ENCODE measurements around the gene GAGE12D.
"Not testable (repeated sequence)": the region's sequence is repeated elsewhere in the genome, so short reads cannot be mapped to it uniquely, and the experiment has no call there.

Gene GAGE12D

GRCh38 chrX:49541433-49541832 is at the start of gene GAGE12D:
TSS of gene GAGE12D (plus strand) at chrX:49541733. CDS start at chrX:49542888, 1,155 bp downstream.
- H3K4me3 Mint-ChIP-seq; H3K36me3 Mint-ChIP-seq; H3K4me1 Mint-ChIP-seq; ATAC-seq (replicated peaks); DNase-seq; H3K9me3 Mint-ChIP-seq; H3K27me3 Mint-ChIP-seq; H3K27ac Mint-ChIP-seq: not testable (repeated sequence)

GRCh38 chrX:49531877-49532276 is 9.7 kb upstream of the GAGE12D start, which contains the start of gene GAGE12C:
TSS of gene GAGE12C (plus strand) at chrX:49532177. CDS start at chrX:49533332, 1,155 bp downstream.
- H3K4me1 Mint-ChIP-seq; H3K36me3 Mint-ChIP-seq; ATAC-seq (replicated peaks); H3K27ac Mint-ChIP-seq; H3K27me3 Mint-ChIP-seq; H3K4me3 Mint-ChIP-seq; H3K9me3 Mint-ChIP-seq; DNase-seq: not testable (repeated sequence)

GRCh38 chrX:49550989-49551388 is 9.5 kb downstream of the GAGE12D start, which contains the start of gene GAGE12E:
TSS of gene GAGE12E (plus strand) at chrX:49551289. CDS start at chrX:49552444, 1,155 bp downstream.
- not testable (repeated sequence) for H3K27ac Mint-ChIP-seq; H3K27me3 Mint-ChIP-seq; ATAC-seq (replicated peaks); DNase-seq; H3K9me3 Mint-ChIP-seq; H3K4me3 Mint-ChIP-seq; H3K36me3 Mint-ChIP-seq; H3K4me1 Mint-ChIP-seq

GRCh38 chrX:49560542-49560941 is 19.0 kb downstream of the GAGE12D start, which contains the start of gene GAGE12F:
TSS of gene GAGE12F (plus strand) at chrX:49560842. CDS start at chrX:49561997, 1,155 bp downstream.
- not testable (repeated sequence) for DNase-seq; H3K36me3 Mint-ChIP-seq; H3K9me3 Mint-ChIP-seq; ATAC-seq (replicated peaks); H3K4me3 Mint-ChIP-seq; H3K27ac Mint-ChIP-seq; H3K27me3 Mint-ChIP-seq; H3K4me1 Mint-ChIP-seq

GRCh38 chrX:49568728-49569127 is 27.2 kb downstream of the GAGE12D start:
- not testable (repeated sequence) for ATAC-seq (replicated peaks); H3K4me3 Mint-ChIP-seq; DNase-seq; H3K36me3 Mint-ChIP-seq; H3K27me3 Mint-ChIP-seq; H3K9me3 Mint-ChIP-seq; H3K4me1 Mint-ChIP-seq; H3K27ac Mint-ChIP-seq

- DNase-seq; H3K4me3 Mint-ChIP-seq; ATAC-seq (replicated peaks); H3K4me1 Mint-ChIP-seq; H3K27ac Mint-ChIP-seq; H3K27me3 Mint-ChIP-seq; H3K36me3 Mint-ChIP-seq; H3K9me3 Mint-ChIP-seq: not testable (repeated sequence)
Measured at GRCh38 chrX:49569152-49569551, 27.6 kb downstream of the GAGE12D start.

GRCh38 chrX:49570100-49570499 is 28.6 kb downstream of the GAGE12D start, which contains the start of gene GAGE12G:
TSS of gene GAGE12G (plus strand) at chrX:49570400. CDS start at chrX:49571555, 1,155 bp downstream.
- DNase-seq; H3K9me3 Mint-ChIP-seq; H3K4me3 Mint-ChIP-seq; H3K36me3 Mint-ChIP-seq; H3K27me3 Mint-ChIP-seq; H3K4me1 Mint-ChIP-seq; H3K27ac Mint-ChIP-seq; ATAC-seq (replicated peaks): not testable (repeated sequence)

- not testable (repeated sequence) for ATAC-seq (replicated peaks); H3K4me3 Mint-ChIP-seq; H3K27ac Mint-ChIP-seq; H3K4me1 Mint-ChIP-seq; H3K9me3 Mint-ChIP-seq; H3K36me3 Mint-ChIP-seq; H3K27me3 Mint-ChIP-seq; DNase-seq
Measured at GRCh38 chrX:49579649-49580048, 38.1 kb downstream of the GAGE12D start, which contains the start of gene GAGE12H. TSS of gene GAGE12H (plus strand) at chrX:49579949. CDS start at chrX:49581104, 1,155 bp downstream.

- H3K9me3 Mint-ChIP-seq; H3K4me3 Mint-ChIP-seq; H3K27ac Mint-ChIP-seq; ATAC-seq (replicated peaks); H3K4me1 Mint-ChIP-seq; H3K27me3 Mint-ChIP-seq; H3K36me3 Mint-ChIP-seq; DNase-seq: not testable (repeated sequence)
Measured at GRCh38 chrX:49589196-49589595, 47.7 kb downstream of the GAGE12D start, which contains the start of gene GAGE2A. TSS of gene GAGE2A (plus strand) at chrX:49589496. CDS start at chrX:49590651, 1,155 bp downstream.

GRCh38 chrX:49589769-49590478 is 48.4 kb downstream of the GAGE12D start:
- peak; percentile 5 for DNase-seq
- H3K4me3 Mint-ChIP-seq; H3K9me3 Mint-ChIP-seq; H3K4me1 Mint-ChIP-seq; H3K27me3 Mint-ChIP-seq; H3K36me3 Mint-ChIP-seq; ATAC-seq (replicated peaks); H3K27ac Mint-ChIP-seq: not testable (repeated sequence)

GRCh38 chrX:49590488-49590887 is 49.0 kb downstream of the GAGE12D start:
- H3K36me3 Mint-ChIP-seq; DNase-seq; H3K27me3 Mint-ChIP-seq; ATAC-seq (replicated peaks); H3K4me1 Mint-ChIP-seq; H3K9me3 Mint-ChIP-seq; H3K27ac Mint-ChIP-seq; H3K4me3 Mint-ChIP-seq: not testable (repeated sequence)
